DMS79 treated with DMSO at 0.1 percent for 48 hours (cell line): ENCODE measurements around the gene LRRN3.
A peak's percentile ranks its signal among the peaks of the same experiment; 100 is the strongest.

Experiments used
- DNase-seq: peaks from one replicate; lab custom pipeline; 2025; lab: John Stamatoyannopoulos, UW

The LRRN3 gene

GRCh38 chr7:111107579-111107978 is 16.7 kb downstream of the LRRN3 start:
- peak; percentile 17 for DNase-seq

GRCh38 chr7:111108000-111108399 is 17.1 kb downstream of the LRRN3 start:
- peak; percentile 82 for DNase-seq

DNA sequence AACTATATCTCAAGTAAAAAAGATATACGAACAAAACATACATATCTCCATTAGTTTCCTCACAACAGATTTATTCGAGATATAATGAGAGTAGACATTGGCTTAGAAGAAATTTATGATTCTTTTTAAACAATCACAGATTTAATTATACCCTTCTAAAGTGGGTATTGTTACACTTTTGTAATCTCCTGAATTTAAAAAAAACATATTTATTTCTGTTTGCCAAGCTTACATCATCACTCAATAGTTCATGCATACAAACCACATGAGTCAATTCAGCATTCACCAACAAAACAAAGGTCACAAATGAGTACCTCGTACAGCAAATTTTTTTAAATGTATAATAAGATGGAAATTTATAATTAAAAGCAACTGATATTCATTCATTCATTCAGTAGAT is 17.6 kb downstream of the LRRN3 start:
- peak; percentile 67 for DNase-seq

- DNase-seq: no peak
Measured at GRCh38 chr7:111112439-111112838, 21.5 kb downstream of the LRRN3 start.

DNA sequence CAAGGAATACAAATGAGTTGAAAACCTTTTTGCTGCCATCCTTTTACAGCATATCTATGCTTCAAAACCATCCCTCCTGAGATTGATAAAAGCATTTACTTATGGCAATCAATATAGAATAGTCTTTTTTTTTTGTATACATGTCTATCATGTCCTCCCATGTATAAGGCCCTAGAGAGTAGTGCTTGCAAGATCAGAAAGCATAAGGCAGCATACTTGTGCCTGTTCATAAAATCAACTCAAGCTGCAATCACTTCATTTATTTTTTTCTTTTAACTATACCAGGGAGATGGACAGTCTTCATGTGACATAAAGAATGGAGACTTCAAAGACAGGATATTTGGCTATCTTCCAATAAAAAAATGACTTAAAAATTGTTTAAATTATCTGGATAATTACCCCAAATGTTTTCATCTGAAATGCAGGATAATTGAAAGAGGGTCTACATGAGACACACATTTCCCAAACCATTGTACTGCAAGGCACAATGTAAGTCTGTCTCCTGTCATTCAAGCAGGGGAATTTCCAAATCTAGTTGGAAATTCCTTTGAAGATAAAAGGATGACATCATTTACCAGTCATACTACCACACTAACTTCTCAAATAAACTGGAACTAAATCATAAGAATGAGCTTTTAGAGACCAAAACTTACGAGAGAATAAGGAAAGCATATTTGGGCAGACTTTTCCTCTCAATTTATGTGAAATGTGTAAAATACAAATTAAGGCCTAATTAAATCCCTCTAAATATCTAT is 22.5 kb downstream of the LRRN3 start:
- no peak for DNase-seq

GRCh38 chr7:111115966-111116365 is 25.0 kb downstream of the LRRN3 start:
- no peak for DNase-seq

- no peak for DNase-seq
Measured at GRCh38 chr7:111126987-111127386, 36.1 kb downstream of the LRRN3 start.

DNA sequence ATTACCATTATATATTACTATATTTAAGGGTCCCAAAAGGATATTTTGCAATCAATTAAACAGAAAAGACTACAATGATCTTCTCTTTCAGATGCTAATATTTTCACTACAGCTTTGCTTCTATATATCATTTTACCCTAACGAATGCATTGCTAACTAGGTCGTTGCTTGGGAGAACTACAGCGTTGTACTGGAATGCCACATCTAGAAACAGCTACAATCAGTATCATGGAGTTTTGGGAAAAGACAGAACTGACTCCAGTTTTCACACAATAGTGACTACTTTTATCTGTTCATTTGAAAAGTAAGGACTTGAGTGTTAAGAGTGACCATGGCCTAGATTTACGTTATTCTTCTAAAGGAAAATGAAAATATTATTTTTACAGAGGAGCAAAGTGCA is 38.5 kb downstream of the LRRN3 start:
- DNase-seq: no peak

- no peak for DNase-seq
Measured at GRCh38 chr7:111132833-111133232, 41.9 kb downstream of the LRRN3 start.

GRCh38 chr7:111137296-111138192 is 46.6 kb downstream of the LRRN3 start:
- DNase-seq: no peak

DNA sequence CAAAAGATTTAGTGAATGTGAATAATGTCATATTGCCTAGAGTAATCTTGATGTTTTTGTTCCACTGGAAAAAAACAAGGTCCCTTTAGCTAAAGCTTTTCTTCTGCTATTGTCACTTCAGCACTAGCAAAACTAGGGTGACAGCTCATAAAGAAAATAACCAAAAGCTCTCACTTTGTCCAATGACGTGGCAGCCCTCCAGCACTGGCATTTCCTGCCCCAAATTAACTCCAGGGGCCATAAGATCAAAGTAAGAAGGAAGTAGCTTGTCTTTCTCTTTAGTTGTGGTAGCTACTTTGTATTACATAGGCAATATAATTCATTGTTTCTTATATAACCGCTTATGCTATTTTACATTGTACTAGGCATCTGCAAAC is 47.3 kb downstream of the LRRN3 start:
- no peak for DNase-seq

GRCh38 chr7:111138586-111138985 is 47.7 kb downstream of the LRRN3 start:
- no peak for DNase-seq

- DNase-seq: no peak
Measured at GRCh38 chr7:111140091-111140865, 49.4 kb downstream of the LRRN3 start.

DNA sequence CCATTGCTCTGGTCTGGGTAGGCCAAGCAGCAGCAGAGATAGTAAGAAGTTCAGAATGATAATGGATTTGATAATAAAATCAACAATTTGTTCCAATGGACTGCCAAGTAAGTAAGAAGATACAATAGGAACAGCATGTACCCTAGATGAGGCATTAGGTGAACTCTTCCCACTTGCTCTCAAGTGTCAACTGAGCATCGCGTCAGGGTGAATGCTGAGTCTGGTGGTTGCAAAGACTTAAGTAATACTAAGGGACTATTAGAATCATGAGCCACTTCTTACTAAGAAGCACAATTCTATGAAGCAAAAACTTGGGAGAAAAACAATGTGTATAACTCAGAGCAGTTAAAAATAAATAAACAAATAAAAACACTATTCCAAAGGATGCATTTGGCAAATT is 54.5 kb downstream of the LRRN3 start:
- DNase-seq: no peak

- no peak for DNase-seq
Measured at GRCh38 chr7:111146136-111146535, 55.2 kb downstream of the LRRN3 start.

DNA sequence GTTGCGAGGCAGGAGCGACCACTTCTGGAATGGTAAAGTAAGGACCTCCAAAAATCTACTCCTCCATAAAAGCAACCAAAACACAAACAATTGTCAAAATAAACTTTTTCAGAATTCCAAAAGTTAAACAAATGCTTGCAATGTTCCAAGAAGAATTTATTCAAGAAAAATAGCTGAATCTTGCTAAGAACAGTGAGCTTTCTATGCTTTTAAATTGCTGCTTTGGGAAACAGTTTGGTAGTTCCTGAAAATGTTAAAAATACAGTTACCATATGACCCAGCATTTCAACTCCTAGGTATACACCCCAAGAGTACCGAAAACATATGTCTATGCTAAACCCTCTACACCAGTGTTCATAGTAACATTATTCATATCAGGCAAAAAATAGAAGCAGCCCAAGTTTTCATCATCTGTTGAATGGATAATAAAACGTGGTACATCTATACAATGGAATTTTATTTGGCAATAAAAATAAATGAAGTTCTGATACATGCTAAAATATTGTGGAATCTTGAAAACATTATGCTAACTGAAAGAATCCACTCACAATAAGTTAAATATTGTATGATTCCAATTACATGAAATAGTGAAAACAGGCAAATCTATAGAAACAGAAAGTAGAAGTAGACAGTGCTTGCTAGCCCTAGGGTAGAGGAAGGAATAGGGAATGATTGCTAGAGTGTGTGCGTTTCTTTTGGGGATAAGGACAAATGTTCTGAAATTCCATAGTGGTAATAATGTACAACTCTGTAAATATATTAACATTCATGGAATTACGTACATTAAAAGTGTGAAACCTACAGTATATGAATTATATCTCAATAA is 57.0 kb downstream of the LRRN3 start:
- no peak for DNase-seq

GRCh38 chr7:111150709-111151108 is 59.8 kb downstream of the LRRN3 start:
- DNase-seq: no peak

DNA sequence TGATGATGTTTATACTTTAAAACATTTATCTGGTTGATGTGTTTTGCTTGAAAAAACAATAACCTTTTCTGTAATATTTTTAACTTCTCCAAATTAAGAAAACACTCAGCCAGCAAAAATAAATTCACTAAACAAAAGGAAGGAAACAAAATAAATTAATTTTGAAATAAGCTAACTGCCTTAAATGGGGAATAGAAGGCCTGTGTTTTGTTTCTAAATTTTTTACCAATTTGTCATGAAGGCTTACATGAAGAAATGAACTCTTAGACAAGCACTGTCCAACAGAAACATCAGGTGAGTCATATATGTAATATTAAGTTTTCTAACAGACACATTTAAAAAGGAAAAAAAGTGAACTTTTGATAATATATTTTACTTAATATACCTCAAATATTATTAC is 68.5 kb downstream of the LRRN3 start:
- no peak for DNase-seq

GRCh38 chr7:111160297-111160696 is 69.4 kb downstream of the LRRN3 start:
- no peak for DNase-seq

GRCh38 chr7:111162692-111163091 is 71.8 kb downstream of the LRRN3 start:
- DNase-seq: no peak

DNA sequence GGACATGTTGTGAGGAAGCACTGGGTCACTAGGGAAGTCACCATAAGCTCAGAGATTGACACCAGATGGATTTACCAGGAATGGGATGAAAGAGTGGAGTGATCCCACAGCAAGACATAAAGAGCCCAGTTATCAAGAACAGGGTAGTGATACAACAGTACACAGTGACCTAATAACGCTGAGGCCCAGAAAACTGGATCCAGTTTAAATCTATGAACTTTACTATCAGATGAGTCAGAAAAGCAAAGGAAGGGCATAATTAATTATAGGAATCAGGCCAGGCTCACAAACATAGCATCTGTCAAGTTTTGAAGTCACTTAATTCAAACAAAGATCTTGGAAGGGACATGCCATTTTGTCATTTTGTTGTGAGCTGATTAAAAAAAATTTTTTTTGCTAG is 73.5 kb downstream of the LRRN3 start:
- DNase-seq: no peak

DNA sequence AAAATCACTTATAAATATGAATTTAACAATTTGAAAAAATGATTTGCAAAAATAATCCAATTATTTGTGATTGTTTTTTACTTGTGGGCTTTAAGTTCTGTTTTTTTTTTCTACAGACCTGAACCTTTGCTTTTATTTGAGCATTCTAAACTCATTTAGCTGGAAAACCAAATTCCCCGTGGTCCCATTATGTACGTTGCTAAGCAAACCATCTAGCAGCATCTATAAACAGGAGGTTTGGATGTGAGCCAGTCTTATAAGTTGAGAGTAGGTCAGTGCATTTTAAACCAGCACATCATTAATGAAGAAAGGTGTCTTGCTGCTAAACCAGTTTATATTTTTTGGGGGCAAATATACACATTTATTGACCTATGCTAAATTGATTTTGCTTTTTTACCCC is 77.3 kb downstream of the LRRN3 start:
- peak; percentile 96 for DNase-seq
